Kidney (tissue), 14 donors: ENCODE data around the gene HIVEP3. TPM values are rescaled to one million over a fixed set of nuclear protein-coding genes. Genes with fewer than 3 reads are reported as not detected.

Experiments
- DNase-seq, 5 donors: peaks; one replicate each; pipeline ENCODE4 v3.0.0-alpha.2; 2013 to 2020
- FAIRE-seq: peaks from 2 replicates; lab custom pipeline; 2012; peaks lifted over from hg19 to GRCh38; lab: Jason Lieb, UNC
- H3K27ac ChIP-seq, 2 donors: one replicate each; pipeline ENCODE4 v1.7.0; 2013; ENCODE audit warnings: low read depth in 2 of 2, low read length in 2 of 2, inconsistent platforms in 1 of 2
- H3K27me3 ChIP-seq: one replicate; pipeline ENCODE4 v1.7.1; 2013; ENCODE audit warnings: low read length, inconsistent platforms; ENCODE audit not compliant: control insufficient read depth, insufficient read depth
- H3K36me3 ChIP-seq, 3 donors: one replicate each; pipeline versions ENCODE4 v1.7.0 to v1.7.1; 2013; ENCODE audit warnings: low read length in 3 of 3, control low read depth in 1 of 3, inconsistent platforms in 1 of 3; ENCODE audit not compliant: insufficient read depth in 3 of 3, control insufficient read depth in 2 of 3
- H3K4me1 ChIP-seq, 3 donors: one replicate each; pipeline versions ENCODE4 v1.7.0 to v1.7.1; 2013; ENCODE audit warnings: low read length in 3 of 3, inconsistent platforms in 1 of 3, low read depth in 1 of 3; ENCODE audit not compliant: control insufficient read depth in 2 of 3, insufficient read depth in 2 of 3
- H3K4me3 ChIP-seq, 3 donors: one replicate each; pipeline versions ENCODE4 v1.7.0 to v1.8.1; 2013; ENCODE audit warnings: low read length in 3 of 3, control low read depth in 1 of 3, inconsistent platforms in 1 of 3
- H3K9ac ChIP-seq, 3 donors: one replicate each; pipeline versions ENCODE4 v1.7.0 to v1.7.1; 2013; ENCODE audit warnings: low read length in 3 of 3, control low read depth in 1 of 3, inconsistent platforms in 1 of 3
- H3K9me3 ChIP-seq, 3 donors: one replicate each; pipeline versions ENCODE4 v1.7.0 to v1.7.1; 2013; ENCODE audit warnings: low read length in 3 of 3, control low read depth in 1 of 3, inconsistent platforms in 1 of 3; ENCODE audit not compliant: control insufficient read depth in 2 of 3, insufficient read depth in 1 of 3
- CTCF ChIP-seq: IDR thresholded peaks from 3 replicates; pipeline ENCODE4 v1.5.1; 2012; ENCODE audit warnings: mild to moderate bottlenecking, moderate library complexity, borderline replicate concordance; ENCODE audit not compliant: insufficient read depth; ENCODE audit errors: extremely low read depth
- intact Hi-C: fragments of 100-400 bp; cut with DNase I; formaldehyde crosslinking; loops from one replicate; pipeline ENCODE4 v1.11.1; 2022
- polyA plus RNA-seq: library from polyadenylated mRNA; stranded (reverse); fragments of 350-450 nt; fragmentation: Illumina TruSeq; extraction: RNeasy Lipid Tissue Mini Kit (QIAGEN cat#74804); gene quantifications from one replicate; pipeline ENCODE4 v1.2.3, GENCODE V29; 2014; ENCODE audit warnings: low read depth, low replicate concordance; ENCODE audit not compliant: insufficient read depth
- total RNA-seq: library from RNA; stranded (reverse); fragmentation: NEBNext Ultra II Directional; extraction: Animal tissue kit (Norgen Biotek cat#: 25700); gene quantifications from one replicate; pipeline ENCODE4 v1.2.1, GENCODE V29; 2021
- donor health status: control.
- donor health status: control.
- donor health status: control.
- donor health status: control.
- donor health status: control.
- donor health status: DM: yes; HTN: yes; CAD: no.
- donor health status: Normal renal cell carcinoma (clear cell type).

HIVEP3 gene
- total and polyA plus RNA-seq, 2 donors from 2014 or later = 3.5 to 11.0 TPM

- no peak overlapping the region for H3K27ac ChIP-seq
- no peaks in the 10 kb centered on the region for H3K4me1 ChIP-seq
- intact Hi-C loops = no loop called here
- no peaks in the 10 kb centered on the region for H3K9me3 ChIP-seq
- no peak for FAIRE-seq
- no peaks in the 10 kb centered on the region for H3K27me3 ChIP-seq
- TF ChIP-seq CTCF = no peak
- DNase-seq = no peak
- no peak overlapping the region for H3K9ac ChIP-seq
- H3K4me3 ChIP-seq = no peak overlapping the region
- no peaks in the 10 kb centered on the region for H3K36me3 ChIP-seq
These were observed 240.4 kb downstream of the HIVEP3 start for GRCh38 chr1:41678111-41678878.

- no peak overlapping the region for H3K27ac ChIP-seq
- FAIRE-seq (no peak), DNase-seq (no peak)
These were observed 241.1 kb downstream of the HIVEP3 start for GRCh38 chr1:41677620-41678019.

GRCh38 chr1:41675401-41675800 lies 243.3 kb downstream of the HIVEP3 start:
- Histone ChIP-seq H3K36me3 (no peaks in the 10 kb centered on the region), H3K27me3 (no peaks in the 10 kb centered on the region), H3K9me3 (no peaks in the 10 kb centered on the region), H3K27ac (no peak overlapping the region), H3K4me1 (peaks cover 0 to 3% (median 0%) of the 10 kb centered on the region in 3 donors), H3K9ac (no peak overlapping the region), H3K4me3 (no peak overlapping the region)
- no peak for TF ChIP-seq CTCF
- DNase-seq (no peak), FAIRE-seq (no peak)
- intact Hi-C loops = no loop called here

More at GRCh38 chr1:41677620-41678019, 241.1 kb downstream of the HIVEP3 start:
- TF ChIP-seq CTCF = no peak
- no peak overlapping the region for H3K4me3 ChIP-seq
- H3K27me3 ChIP-seq = no peaks in the 10 kb centered on the region
- peaks cover 0 to 3% (median 0%) of the 10 kb centered on the region in 3 donors for H3K4me1 ChIP-seq
- H3K9me3 ChIP-seq = no peaks in the 10 kb centered on the region
- intact Hi-C loops = no loop called here
- H3K36me3 ChIP-seq = no peaks in the 10 kb centered on the region
- H3K9ac ChIP-seq = no peak overlapping the region
